H1 (cell line): ENCODE data around the gene ADCY9. TPM values are rescaled to one million over a fixed set of nuclear protein-coding genes. Genes with fewer than 3 reads are reported as not detected.

ENCODE experiments used
- CTCF ChIA-PET: fragments of 300-600 bp; sonication (Branson Sonifier 250); formaldehyde crosslinking; loops from one replicate; lab custom pipeline; 2021; ENCODE audit not compliant: partially characterized antibody; lab: Charles Lee
- POLR2A ChIA-PET: fragments of 300-600 bp; sonication (Branson Sonifier 250); formaldehyde crosslinking; loops from one replicate; lab custom pipeline; 2021; ENCODE audit warnings: inconsistent platforms; ENCODE audit not compliant: partially characterized antibody; lab: Charles Lee
- DNase-seq, 2 experiments: peaks; one replicate each; pipeline versions ENCODE4 v3.0.0 to v3.0.0-alpha.2; 2010 to 2022; ENCODE audit warnings: low spot score in 2 of 2, low read depth in 1 of 2, mixed read lengths in 1 of 2
- FAIRE-seq: peaks from 2 replicates; lab custom pipeline; 2011; peaks lifted over from hg19 to GRCh38; lab: Jason Lieb, UNC
- H2AFZ ChIP-seq: 2 replicates; pipeline ENCODE4 v1.8.1; 2012; ENCODE audit warnings: low read length, inconsistent platforms
- H2AK5ac ChIP-seq: 2 replicates; pipeline ENCODE4 v1.6.1; 2013; ENCODE audit warnings: low read depth, low read length
- H2BK120ac ChIP-seq: replicated peaks from 2 replicates; pipeline ENCODE3; 2013; ENCODE audit warnings: low read depth, low read length, inconsistent platforms
- H2BK12ac ChIP-seq: 2 replicates; pipeline ENCODE4 v1.6.1; 2013; ENCODE audit warnings: low read depth, low read length
- H2BK15ac ChIP-seq: 2 replicates; pipeline ENCODE4 v1.6.1; 2013; ENCODE audit warnings: low read length
- H2BK20ac ChIP-seq: 2 replicates; pipeline ENCODE4 v1.6.1; 2013; ENCODE audit warnings: low read length
- H2BK5ac ChIP-seq: 2 replicates; pipeline ENCODE4 v1.6.1; 2013; ENCODE audit warnings: low read depth, low read length
- H3K14ac ChIP-seq: 2 replicates; pipeline ENCODE4 v1.6.1; 2013; ENCODE audit warnings: inconsistent platforms; ENCODE audit not compliant: insufficient read length
- H3K18ac ChIP-seq: 2 replicates; pipeline ENCODE4 v1.6.1; 2013; ENCODE audit warnings: low read length; ENCODE audit errors: extremely low read depth
- H3K23ac ChIP-seq: 2 replicates; pipeline ENCODE4 v1.6.1; 2013; ENCODE audit warnings: inconsistent platforms; ENCODE audit not compliant: insufficient read length
- H3K23me2 ChIP-seq: 2 replicates; pipeline ENCODE4 v1.6.1; 2013; ENCODE audit warnings: low read depth, low read length
- H3K27ac ChIP-seq: 2 replicates; pipeline ENCODE4 v1.6.1; 2011; ENCODE audit warnings: low read depth, low read length, inconsistent platforms
- H3K27me3 ChIP-seq, 4 experiments: replicated peaks in 1 of 4; 1 replicate in 1 of 4; 2 replicates in 3 of 4; pipeline versions ENCODE4 v1.6.1 to v1.8.1; 2011 to 2013; ENCODE audit warnings: low read length in 3 of 4, mild to moderate bottlenecking in 3 of 4, inconsistent platforms in 2 of 4, mixed read lengths in 2 of 4, moderate library complexity in 1 of 4; ENCODE audit not compliant: control insufficient read depth in 3 of 4, insufficient read depth in 3 of 4; ENCODE audit errors: extremely low read depth in 1 of 4
- H3K36me3 ChIP-seq, 4 experiments: 2 replicates each; pipeline versions ENCODE4 v1.6.1 to v1.8.1; 2011 to 2013; ENCODE audit warnings: mild to moderate bottlenecking in 4 of 4, low read length in 3 of 4, moderate library complexity in 2 of 4, control low read depth in 1 of 4, inconsistent platforms in 1 of 4; ENCODE audit not compliant: insufficient read depth in 4 of 4, control insufficient read depth in 2 of 4
- H3K4ac ChIP-seq: replicated peaks from 2 replicates; pipeline ENCODE3; 2013; ENCODE audit warnings: low read length, low read depth, mixed read lengths, inconsistent platforms; ENCODE audit not compliant: insufficient read length
- H3K4me1 ChIP-seq, 4 experiments: replicated peaks in 1 of 4; 1 replicate in 1 of 4; 2 replicates in 3 of 4; pipeline versions ENCODE4 v1.6.1 to v1.8.1; 2011 to 2013; ENCODE audit warnings: low read length in 3 of 4, inconsistent platforms in 2 of 4, mixed read lengths in 1 of 4; ENCODE audit not compliant: insufficient read depth in 4 of 4, control insufficient read depth in 3 of 4
- H3K4me2 ChIP-seq, 2 experiments: 2 replicates each; pipeline versions ENCODE4 v1.6.1 to v1.8.1; 2011 to 2013; ENCODE audit warnings: low read depth in 2 of 2, low read length in 2 of 2, control low read depth in 1 of 2, inconsistent platforms in 1 of 2, mild to moderate bottlenecking in 1 of 2; ENCODE audit not compliant: insufficient read depth in 1 of 2
- H3K4me3 ChIP-seq, 4 experiments: fragments of 200-600, 300-600 bp in 1 of 4; sonication (generic), shearing (Covaris generic), sonication (Bioruptor Twin) in 1 of 4; 2 replicates each; pipeline versions ENCODE4 v1.5.1 to v1.8.1; 2011 to 2016; ENCODE audit warnings: low read length in 4 of 4, low read depth in 3 of 4, control low read depth in 2 of 4, inconsistent platforms in 2 of 4, mild to moderate bottlenecking in 2 of 4, mixed read lengths in 1 of 4, moderate library complexity in 1 of 4; ENCODE audit not compliant: insufficient read depth in 2 of 4; ENCODE audit errors: extremely low read depth in 1 of 4
- H3K56ac ChIP-seq: replicated peaks from 2 replicates; pipeline ENCODE3; 2013; ENCODE audit warnings: low read depth, mild to moderate bottlenecking, mixed read lengths, low read length, inconsistent platforms; ENCODE audit not compliant: insufficient read length
- H3K79me1 ChIP-seq: 2 replicates; pipeline ENCODE4 v1.6.1; 2013; ENCODE audit warnings: low read depth, low read length, control low read depth
- H3K79me2 ChIP-seq, 2 experiments: 2 replicates each; pipeline versions ENCODE4 v1.6.1 to v1.8.1; 2012 to 2013; ENCODE audit warnings: low read length in 2 of 2, mild to moderate bottlenecking in 2 of 2, inconsistent platforms in 1 of 2; ENCODE audit not compliant: insufficient read depth in 2 of 2, control insufficient read depth in 1 of 2
- H3K9ac ChIP-seq, 4 experiments: replicated peaks in 1 of 4; 1 replicate in 1 of 4; 2 replicates in 3 of 4; pipeline versions ENCODE4 v1.6.1 to v1.8.1; 2011 to 2013; ENCODE audit warnings: low read depth in 3 of 4, low read length in 3 of 4, control low read depth in 2 of 4, mild to moderate bottlenecking in 2 of 4, moderate library complexity in 2 of 4, inconsistent platforms in 1 of 4; ENCODE audit errors: extremely low read depth in 1 of 4
- H3K9me3 ChIP-seq, 2 experiments: 2 replicates each; pipeline versions ENCODE4 v1.6.1 to v1.8.1; 2012 to 2013; ENCODE audit warnings: mild to moderate bottlenecking in 2 of 2, moderate library complexity in 2 of 2, control low read depth in 1 of 2, inconsistent platforms in 1 of 2, low read depth in 1 of 2, low read length in 1 of 2, mixed read lengths in 1 of 2; ENCODE audit not compliant: insufficient read depth in 2 of 2
- H4K20me1 ChIP-seq, 2 experiments: replicated peaks in 1 of 2; 2 replicates each; pipeline versions ENCODE3 to v1.8.1; 2011 to 2013; ENCODE audit warnings: inconsistent platforms in 2 of 2, low read length in 2 of 2, mild to moderate bottlenecking in 1 of 2; ENCODE audit not compliant: insufficient read depth in 2 of 2, control insufficient read depth in 1 of 2
- H4K5ac ChIP-seq: 2 replicates; pipeline ENCODE4 v1.6.1; 2013; ENCODE audit warnings: low read length, low read depth, mixed read lengths, inconsistent platforms; ENCODE audit not compliant: insufficient read length
- H4K8ac ChIP-seq: 2 replicates; pipeline ENCODE4 v1.8.0; 2013; ENCODE audit warnings: mild to moderate bottlenecking, moderate library complexity, low read length, inconsistent platforms; ENCODE audit not compliant: insufficient read depth; ENCODE audit errors: extremely low read depth
- H4K91ac ChIP-seq: replicated peaks from 2 replicates; pipeline ENCODE3; 2013; ENCODE audit warnings: low read length, mixed read lengths, inconsistent platforms; ENCODE audit not compliant: insufficient read length
- ATF3 ChIP-seq: IDR thresholded peaks from 2 replicates; pipeline ENCODE4 v1.6.1; 2011; ENCODE audit warnings: low read depth, mild to moderate bottlenecking, low read length; ENCODE audit not compliant: insufficient read depth
- CREB1 ChIP-seq: IDR thresholded peaks from 2 replicates; pipeline ENCODE4 v1.6.1; 2012; ENCODE audit warnings: inconsistent platforms
- JUN ChIP-seq: IDR thresholded peaks from 2 replicates; pipeline ENCODE4 v1.6.1; 2011; ENCODE audit warnings: low read depth, mild to moderate bottlenecking, improper control_type of control experiment, low read length
- JUND ChIP-seq: IDR thresholded peaks from 2 replicates; pipeline ENCODE4 v1.6.1; 2011; ENCODE audit warnings: mild to moderate bottlenecking, improper control_type of control experiment, low read length
- KDM5A ChIP-seq: fragments of 200-600 bp; IDR thresholded peaks from 2 replicates; pipeline ENCODE4 v1.7.1; 2012; ENCODE audit warnings: mild to moderate bottlenecking, low read length, inconsistent platforms, mixed read lengths
- NANOG ChIP-seq: IDR thresholded peaks from 2 replicates; pipeline ENCODE4 v1.6.1; 2011; ENCODE audit warnings: low read length, low read depth, mild to moderate bottlenecking, inconsistent platforms; ENCODE audit not compliant: insufficient read depth, poor library complexity, severe bottlenecking
- NRF1 ChIP-seq: IDR thresholded peaks from 2 replicates; pipeline ENCODE4 v1.6.1; 2011; ENCODE audit warnings: mild to moderate bottlenecking, low read depth, low read length, improper control_type of control experiment
- SIX5 ChIP-seq: IDR thresholded peaks from 2 replicates; pipeline ENCODE4 v1.6.1; 2011; ENCODE audit warnings: mild to moderate bottlenecking, low read depth, low read length
- SP2 ChIP-seq: IDR thresholded peaks from 2 replicates; pipeline ENCODE4 v1.6.1; 2012; ENCODE audit warnings: mild to moderate bottlenecking, low read length, inconsistent platforms
- TEAD4 ChIP-seq: IDR thresholded peaks from 2 replicates; pipeline ENCODE4 v1.6.1; 2012; ENCODE audit warnings: low read depth, low read length, inconsistent platforms, mixed read lengths
- YY1 ChIP-seq: IDR thresholded peaks from 2 replicates; pipeline ENCODE4 v1.6.1; 2011; ENCODE audit warnings: low read depth, mild to moderate bottlenecking, low read length
- WGBS, 2 experiments: shearing (Covaris generic) in 1 of 2; methylation state at CpG; one replicate each; pipeline versions ENCODE4 v1.1.6 to v1.1.7; 2013 to 2015; ENCODE audit warnings: low lambda C conversion rate in 2 of 2, mixed read lengths in 2 of 2, inconsistent platforms in 1 of 2, low coverage in 1 of 2, missing lambda C conversion rate in 1 of 2; ENCODE audit not compliant: insufficient replicate concordance in 2 of 2, insufficient coverage in 1 of 2, insufficient read length in 1 of 2; ENCODE audit errors: extremely low coverage in 1 of 2, missing lambda C conversion rate in 1 of 2; 5-methylcytosine and 5-hydroxymethylcytosine counted together
- polyA plus RNA-seq, 7 experiments: library from polyadenylated mRNA; depleted of rRNA in 3 of 7; stranded (reverse) in 5 of 7; unstranded in 2 of 7; fragments of >200 nt in 5 of 7; fragments of 200-250 nt in 2 of 7; gene quantifications; 1 replicate in 5 of 7; 2 replicates in 1 of 7; 4 replicates in 1 of 7; pipeline versions ENCODE4 v1.2.1 to v1.2.3, GENCODE V29; 2011 to 2013; ENCODE audit warnings: missing spikeins in 2 of 7, mixed read lengths in 2 of 7
- total RNA-seq: library from RNA; stranded (reverse); fragmentation: NEBNext Ultra II Directional; extraction: Animal tissue kit (Norgen Biotek cat#: 25700); gene quantifications from 2 replicates; pipeline ENCODE4 v1.2.1, GENCODE V29; 2021

Gene ADCY9
- total and polyA plus RNA-seq, 2 of the 8 experiments (the other 6 are each of a cell fraction or from before 2014, with no cell fraction given), result 5.4 to 13.1 TPM

GRCh38 chr16:4158143-4159093, 42.2 kb upstream of the ADCY9 start:
- Histone ChIP-seq H3K9ac (no peak overlapping the region), H3K27ac (no peak overlapping the region), H3K14ac (no peak overlapping the region), H3K18ac (no peak overlapping the region), H4K20me1 (no peaks in the 10 kb centered on the region), H2BK5ac (no peak overlapping the region), H2BK12ac (no peak overlapping the region), H3K23ac (no peak overlapping the region), H3K27me3 (no peaks in the 10 kb centered on the region), H2AK5ac (no peak overlapping the region), H3K4me2 (no peak overlapping the region), H3K4me1 (no peaks in the 10 kb centered on the region), H4K91ac (no peak overlapping the region), H3K4me3 (no peak overlapping the region), H3K36me3 (no peaks in the 10 kb centered on the region), H3K9me3 (no peaks in the 10 kb centered on the region), H2BK15ac (no peak overlapping the region), H2BK20ac (no peak overlapping the region), H2AFZ (no peak overlapping the region), H4K8ac (no peak overlapping the region), H2BK120ac (no peak overlapping the region), H3K4ac (no peak overlapping the region), H4K5ac (no peak overlapping the region), H3K79me1 (no peaks in the 10 kb centered on the region), H3K56ac (no peak overlapping the region), H3K79me2 (no peaks in the 10 kb centered on the region), H3K23me2 (no peaks in the 10 kb centered on the region)
- CTCF ChIA-PET, result interaction anchor here (0.6 to 2.3 kb wide), 5 partner anchors 11 to 181 kb away, joined by 3 to 11 read pairs (median 4); no protein-coding TSS in a partner anchor
- POLR2A ChIA-PET, result interaction anchor here (1.0 kb wide), 1 partner anchor 18 kb away, joined by 3 read pairs; no protein-coding TSS in a partner anchor
- no peak for FAIRE-seq
- WGBS, 2 experiments, result 88% methylated on average over 12 of the region's 13 CpGs; no CpG with 5 or more reads in 1 of the 2 experiments
- TF ChIP-seq JUN, result no peak
- TF ChIP-seq TEAD4, result no peak
- no peak for TF ChIP-seq KDM5A
- TF ChIP-seq SP2, result no peak
- TF ChIP-seq CREB1, result no peak
- TF ChIP-seq YY1, result no peak
- TF ChIP-seq NRF1, result no peak
- TF ChIP-seq NANOG, result no peak
- no peak for TF ChIP-seq SIX5
- TF ChIP-seq JUND, result no peak
- TF ChIP-seq ATF3, result no peak
- no peak for DNase-seq
